Endodermal cell (in vitro differentiated cells): Measurements from ENCODE around the gene INTS1. TPM values are rescaled to one million over a fixed set of nuclear protein-coding genes. Genes with fewer than 3 reads are reported as not detected.

Experiments
- DNase-seq: peaks from one replicate; pipeline ENCODE4 v3.0.0-alpha.2; 2017
- H3K27ac ChIP-seq: 2 replicates; pipeline ENCODE4 v1.5.1; 2013; ENCODE audit warnings: mild to moderate bottlenecking, low read depth, low read length, moderate library complexity
- H3K27me3 ChIP-seq: 2 replicates; pipeline ENCODE4 v1.6.1; 2013; ENCODE audit warnings: mild to moderate bottlenecking, low read length, moderate library complexity; ENCODE audit not compliant: insufficient read depth, control insufficient read depth, poor library complexity, severe bottlenecking
- H3K36me3 ChIP-seq: 2 replicates; pipeline ENCODE4 v1.7.0; 2013; ENCODE audit warnings: mild to moderate bottlenecking, low read length, moderate library complexity; ENCODE audit not compliant: control insufficient read depth, insufficient read depth
- H3K4me1 ChIP-seq: one replicate; pipeline ENCODE4 v1.7.0; 2013; ENCODE audit warnings: low read length; ENCODE audit not compliant: control insufficient read depth, insufficient read depth
- H3K4me3 ChIP-seq: 2 replicates; pipeline ENCODE4 v1.5.1; 2013; ENCODE audit warnings: mild to moderate bottlenecking, low read length, moderate library complexity
- H3K9ac ChIP-seq: 2 replicates; pipeline ENCODE4 v1.6.1; 2013; ENCODE audit warnings: mild to moderate bottlenecking, low read length, moderate library complexity; ENCODE audit not compliant: poor library complexity, severe bottlenecking; ENCODE audit errors: extremely low read depth
- H3K9me3 ChIP-seq: 2 replicates; pipeline ENCODE4 v1.6.1; 2013; ENCODE audit warnings: mild to moderate bottlenecking, low read length, moderate library complexity; ENCODE audit not compliant: control insufficient read depth
- H3K27ac Mint-ChIP-seq: 2 replicates; pipeline ENCODE4 v1.8.0; 2020; ENCODE audit warnings: mixed read lengths
- H3K27me3 Mint-ChIP-seq: 2 replicates; pipeline ENCODE4 v1.8.0; 2021; ENCODE audit warnings: mild to moderate bottlenecking, mixed read lengths; ENCODE audit not compliant: insufficient read depth
- H3K36me3 Mint-ChIP-seq: 2 replicates; pipeline ENCODE4 v1.8.0; 2020; ENCODE audit warnings: low read depth, mixed read lengths
- H3K4me1 Mint-ChIP-seq: 2 replicates; pipeline ENCODE4 v1.8.0; 2020; ENCODE audit warnings: mixed read lengths
- H3K4me3 Mint-ChIP-seq: 2 replicates; pipeline ENCODE4 v1.8.0; 2020; ENCODE audit warnings: mild to moderate bottlenecking, moderate library complexity, mixed read lengths
- H3K9me3 Mint-ChIP-seq: 2 replicates; pipeline ENCODE4 v1.8.0; 2020; ENCODE audit warnings: mild to moderate bottlenecking, mixed read lengths
- CTCF ChIP-seq: fragments of 200-600 bp; sonication (generic); conservative IDR thresholded peaks from 2 replicates; pipeline ENCODE4 v1.5.0; 2021; ENCODE audit warnings: antibody characterized with exemption, mild to moderate bottlenecking
- WGBS, 2 experiments: methylation state at CpG; one replicate each; pipeline versions ENCODE4 v1.1.5 to v1.1.7; 2013; ENCODE audit warnings: missing lambda C conversion rate in 2 of 2, mixed read lengths in 1 of 2; ENCODE audit not compliant: insufficient coverage in 1 of 2, insufficient read length in 1 of 2; 5-methylcytosine and 5-hydroxymethylcytosine counted together
- total RNA-seq, 2 donors: library from RNA; stranded (reverse); fragmentation: NEBNext Ultra II Directional in 1 of 2; extraction: Animal tissue kit (Norgen Biotek cat#: 25700) in 1 of 2; gene quantifications; 2 replicates in 1 of 2; 3 replicates in 1 of 2; pipeline ENCODE4 v1.2.1, GENCODE V29; 2021

The INTS1 gene
- total RNA-seq, 2 donors from 2014 or later: 145 to 178 TPM

GRCh38 chr7:1550846-1551155, 46.6 kb upstream of the INTS1 start:
- no peak overlapping the region for H3K4me3 ChIP-seq
- no peaks in the 10 kb centered on the region for H3K36me3 Mint-ChIP-seq
- no peak overlapping the region for H3K27ac Mint-ChIP-seq
- no peaks in the 10 kb centered on the region for H3K9me3 ChIP-seq
- peaks cover 10% of the 10 kb centered on the region for H3K4me1 Mint-ChIP-seq
- H3K36me3 ChIP-seq: no peaks in the 10 kb centered on the region
- H3K9ac ChIP-seq: no peak overlapping the region
- H3K27ac ChIP-seq: no peak overlapping the region
- H3K9me3 Mint-ChIP-seq: no peaks in the 10 kb centered on the region
- no peak for TF ChIP-seq CTCF
- no peaks in the 10 kb centered on the region for H3K27me3 ChIP-seq
- DNase-seq: no peak
- no peak overlapping the region for H3K4me3 Mint-ChIP-seq
- H3K27me3 Mint-ChIP-seq: no peaks in the 10 kb centered on the region
- H3K4me1 ChIP-seq: no peaks in the 10 kb centered on the region
- WGBS, 2 experiments: 95 to 99% methylated on average over 8 to 17 of the region's 17 CpGs

DNA sequence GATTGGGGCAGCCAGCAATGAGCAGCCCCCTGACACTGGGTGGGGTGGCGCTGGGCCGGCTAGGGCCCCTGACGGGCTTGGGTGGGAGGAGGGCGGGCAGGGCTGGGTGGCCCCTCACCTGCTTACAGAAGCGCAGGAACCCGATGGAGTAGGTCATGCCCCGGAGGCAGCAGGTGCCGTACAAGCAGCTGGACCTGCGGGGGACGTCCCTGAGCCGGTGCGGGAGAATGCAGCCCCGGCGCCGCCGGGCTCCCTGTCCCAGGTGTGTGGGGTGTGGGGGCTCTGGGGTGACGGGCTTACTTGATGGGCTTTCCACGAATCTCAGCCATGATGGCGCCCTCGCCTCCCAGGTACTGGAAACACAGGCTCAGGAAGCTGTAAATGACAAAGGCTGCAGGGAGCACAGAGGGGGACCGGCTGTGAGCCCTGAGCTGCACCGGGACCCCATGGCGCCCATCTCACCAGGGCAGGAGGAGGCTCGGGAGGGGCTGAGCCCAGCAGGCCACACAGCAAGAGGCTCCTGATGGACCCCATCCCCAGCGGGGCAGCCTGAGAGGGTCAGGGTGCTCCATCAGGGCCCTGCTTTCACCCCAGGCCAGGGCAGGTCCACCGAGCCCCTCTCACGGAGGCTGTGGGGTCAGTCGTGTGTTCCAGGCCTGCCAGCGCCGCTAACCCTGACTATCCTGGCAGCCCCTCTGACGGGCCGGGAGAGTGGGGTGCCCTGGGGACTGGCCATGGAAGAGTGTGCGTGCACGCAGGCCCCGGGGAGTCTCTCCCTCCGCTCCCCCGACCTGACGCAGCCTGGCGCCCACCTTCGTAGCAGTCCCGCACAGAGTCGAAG, 46.0 kb upstream of the INTS1 start:
- Histone ChIP-seq H3K4me1 (no peaks in the 10 kb centered on the region), H3K36me3 (no peaks in the 10 kb centered on the region), H3K27ac (no peak overlapping the region), H3K9ac (no peak overlapping the region), H3K9me3 (no peaks in the 10 kb centered on the region), H3K4me3 (no peak overlapping the region), H3K27me3 (no peaks in the 10 kb centered on the region)
- TF ChIP-seq CTCF: no peak
- 88 to 92% methylated on average over 28 to 42 of the region's 42 CpGs for WGBS, 2 experiments
- Mint-ChIP-seq H3K27me3 (no peaks in the 10 kb centered on the region), H3K36me3 (no peaks in the 10 kb centered on the region), H3K4me3 (no peak overlapping the region), H3K4me1 (peaks cover 7% of the 10 kb centered on the region), H3K9me3 (no peaks in the 10 kb centered on the region), H3K27ac (no peak overlapping the region)
- no peak for DNase-seq

DNA sequence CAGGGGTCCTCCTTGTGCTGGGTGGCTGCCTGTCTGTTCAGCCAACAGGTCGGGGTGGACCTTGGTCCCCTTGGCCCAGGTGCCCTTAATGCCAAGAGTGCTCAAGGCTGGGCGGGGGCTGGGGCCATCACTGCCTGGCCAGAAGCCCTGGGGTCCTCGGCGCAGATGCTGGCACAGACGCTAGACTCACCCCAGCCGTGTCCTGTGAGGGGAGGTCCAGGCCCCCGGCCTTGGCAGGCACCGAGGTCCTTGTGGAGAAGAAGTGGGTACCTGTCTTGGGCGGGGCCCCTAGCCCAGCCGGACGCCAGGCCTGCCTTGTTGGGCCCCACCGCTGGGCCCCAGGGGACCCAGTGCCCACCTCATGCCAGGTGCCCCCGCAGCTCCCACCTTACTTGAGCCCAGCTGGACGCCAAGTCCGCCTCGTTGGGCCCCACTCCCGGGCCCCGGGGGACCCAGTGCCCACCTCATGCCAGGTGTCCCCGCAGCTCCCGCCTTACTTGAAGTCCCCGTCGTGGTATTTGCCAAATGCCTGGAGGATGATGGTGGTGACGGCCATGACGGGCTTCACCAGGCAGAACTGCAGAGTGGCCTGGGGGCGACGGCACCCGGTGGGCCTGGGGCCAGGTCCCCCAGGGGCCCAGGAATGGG, 45.3 kb upstream of the INTS1 start:
- Histone ChIP-seq H3K4me3 (no peak overlapping the region), H3K9me3 (no peaks in the 10 kb centered on the region), H3K9ac (no peak overlapping the region), H3K36me3 (no peaks in the 10 kb centered on the region), H3K4me1 (no peaks in the 10 kb centered on the region), H3K27me3 (no peaks in the 10 kb centered on the region), H3K27ac (no peak overlapping the region)
- no peak for DNase-seq
- H3K4me1 Mint-ChIP-seq: no peaks in the 10 kb centered on the region
- 95 to 98% methylated on average over 21 to 27 of the region's 27 CpGs for WGBS, 2 experiments
- no peaks in the 10 kb centered on the region for H3K27me3 Mint-ChIP-seq
- H3K36me3 Mint-ChIP-seq: no peaks in the 10 kb centered on the region
- no peak overlapping the region for H3K27ac Mint-ChIP-seq
- H3K9me3 Mint-ChIP-seq: no peaks in the 10 kb centered on the region
- H3K4me3 Mint-ChIP-seq: no peak overlapping the region
- TF ChIP-seq CTCF: no peak
